GM23248 (cell line): ENCODE data around the gene TOMM22.

ENCODE experiments used
- EZH2 ChIP-seq: fragments of 200-600 bp; sonication (generic); IDR thresholded peaks from 2 replicates; pipeline ENCODE4 v1.6.1; 2018; ENCODE audit warnings: antibody characterized with exemption, mild to moderate bottlenecking; ENCODE audit not compliant: insufficient read depth, poor library complexity, severe bottlenecking
- EZH2phosphoT487 ChIP-seq: fragments of 200-600 bp; sonication (generic); IDR thresholded peaks from 2 replicates; pipeline ENCODE4 v1.6.1; 2018; ENCODE audit warnings: antibody characterized with exemption, moderate library complexity, mild to moderate bottlenecking, low read depth; ENCODE audit not compliant: insufficient read depth

DNA sequence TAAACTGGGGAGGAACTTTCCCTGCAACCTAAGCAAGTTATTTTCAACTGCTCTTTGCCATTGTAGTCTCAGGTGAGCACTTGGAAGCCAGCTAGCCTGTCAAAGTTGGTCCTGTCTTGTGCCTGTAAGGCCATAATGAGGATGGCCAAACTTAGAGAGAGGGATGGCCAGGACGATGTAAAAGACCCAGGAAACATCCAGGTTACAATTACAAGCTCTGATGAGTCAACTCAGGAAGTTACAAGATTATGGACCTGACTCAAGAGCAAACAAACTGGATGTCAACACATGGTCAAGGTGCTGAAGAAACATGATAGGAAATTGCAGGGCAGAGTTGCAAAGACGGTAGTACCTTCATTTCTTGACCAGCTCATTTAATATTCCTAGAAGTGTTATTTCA lies 25.6 kb downstream of the TOMM22 start:
- TF ChIP-seq EZH2phosphoT487 (no peak), EZH2 (no peak)
